ENCODE results near the gene GNRH2.
"Not testable (repeated sequence)": the region's sequence is repeated elsewhere in the genome, so short reads cannot be mapped to it uniquely, and the experiment has no call there.

The GNRH2 gene

DNA sequence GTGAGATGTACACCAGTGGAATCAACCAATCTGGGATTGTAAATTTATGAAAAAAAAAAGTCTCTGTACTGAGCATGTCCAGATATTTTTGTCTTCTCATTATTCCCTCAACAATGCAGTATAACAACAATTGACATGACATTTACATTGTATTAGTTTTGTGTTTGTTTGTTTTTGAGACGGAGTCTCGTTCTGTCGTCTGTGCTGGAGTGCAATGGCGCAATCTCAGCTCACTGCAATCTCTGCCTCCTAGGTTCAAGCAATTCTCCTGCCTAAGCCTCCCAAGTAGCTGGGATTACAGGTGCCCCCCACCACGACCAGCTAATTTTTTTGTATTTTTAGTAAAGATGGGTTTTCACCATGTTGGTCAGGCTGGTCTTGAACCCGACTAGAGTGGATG, 31.9 kb downstream of the GNRH2 start:
- DNase-seq, result not testable (repeated sequence)

DNA sequence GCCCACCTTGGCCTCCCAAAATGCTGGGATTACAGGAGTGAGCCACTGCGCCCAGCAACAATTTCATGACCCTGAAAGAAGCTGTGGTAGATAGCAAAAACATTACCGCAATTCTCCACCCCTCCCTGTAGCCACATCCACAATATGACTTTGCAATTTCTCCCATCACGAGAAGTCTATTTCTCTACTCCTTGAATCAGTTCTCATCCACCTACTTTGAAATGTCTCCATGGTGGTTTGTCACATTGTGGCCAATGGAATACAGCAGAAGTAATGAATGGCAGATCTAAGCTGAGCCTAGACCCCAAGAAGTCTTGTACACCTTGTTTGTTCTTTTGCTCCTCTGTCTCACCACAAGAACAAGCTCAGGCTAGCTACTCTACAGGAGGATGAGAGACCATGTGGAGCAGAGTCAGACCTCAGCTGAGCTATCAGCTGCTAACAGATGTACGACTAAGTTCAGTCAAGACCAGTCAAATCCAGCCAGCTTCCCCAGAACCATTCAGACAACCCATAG, 34.3 kb downstream of the GNRH2 start:
- no peak for DNase-seq

DNA sequence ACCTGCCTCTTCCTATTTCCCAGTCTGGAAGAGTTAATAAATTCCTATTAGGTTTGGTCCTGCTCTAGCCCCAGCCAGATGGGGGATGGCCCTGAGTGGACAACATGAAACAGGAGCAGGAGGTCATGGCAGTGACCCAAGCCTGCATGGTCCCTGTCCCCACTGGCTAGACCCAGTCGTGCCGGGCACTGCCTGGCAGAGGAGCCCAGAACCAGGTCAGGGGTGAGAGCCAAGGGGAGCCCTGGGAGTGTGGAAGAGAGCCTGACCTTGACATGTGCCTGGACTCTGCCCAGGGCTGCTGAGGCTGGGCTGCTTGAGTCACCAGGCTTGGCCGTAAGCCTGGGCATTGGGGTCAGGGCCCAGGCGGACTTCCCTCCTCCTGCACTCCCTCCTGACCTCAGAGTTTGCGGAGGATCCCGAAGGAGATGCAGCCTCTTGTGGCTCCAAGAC, 37.5 kb downstream of the GNRH2 start:
- no peak for DNase-seq

DNA sequence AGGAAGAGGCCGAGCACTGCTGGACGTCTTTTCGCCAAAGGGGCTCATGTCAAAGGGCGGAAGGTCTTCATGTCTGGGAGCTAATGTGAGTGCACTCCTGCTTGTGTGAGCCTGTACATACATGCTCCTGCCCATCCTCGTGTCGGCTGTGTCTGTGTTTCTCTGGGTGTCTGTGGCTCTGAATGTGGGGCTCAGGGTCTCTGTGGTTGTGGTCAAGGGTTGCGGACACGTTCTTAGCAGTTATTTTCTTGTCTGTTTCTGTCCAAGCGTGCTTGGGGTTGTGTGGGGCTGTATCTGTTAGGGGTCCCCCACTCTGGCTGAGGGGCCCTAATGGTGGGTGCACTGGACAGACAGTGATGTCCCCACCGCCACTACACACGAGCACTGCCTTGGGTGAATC, 38.2 kb downstream of the GNRH2 start:
- no peak for DNase-seq

DNA sequence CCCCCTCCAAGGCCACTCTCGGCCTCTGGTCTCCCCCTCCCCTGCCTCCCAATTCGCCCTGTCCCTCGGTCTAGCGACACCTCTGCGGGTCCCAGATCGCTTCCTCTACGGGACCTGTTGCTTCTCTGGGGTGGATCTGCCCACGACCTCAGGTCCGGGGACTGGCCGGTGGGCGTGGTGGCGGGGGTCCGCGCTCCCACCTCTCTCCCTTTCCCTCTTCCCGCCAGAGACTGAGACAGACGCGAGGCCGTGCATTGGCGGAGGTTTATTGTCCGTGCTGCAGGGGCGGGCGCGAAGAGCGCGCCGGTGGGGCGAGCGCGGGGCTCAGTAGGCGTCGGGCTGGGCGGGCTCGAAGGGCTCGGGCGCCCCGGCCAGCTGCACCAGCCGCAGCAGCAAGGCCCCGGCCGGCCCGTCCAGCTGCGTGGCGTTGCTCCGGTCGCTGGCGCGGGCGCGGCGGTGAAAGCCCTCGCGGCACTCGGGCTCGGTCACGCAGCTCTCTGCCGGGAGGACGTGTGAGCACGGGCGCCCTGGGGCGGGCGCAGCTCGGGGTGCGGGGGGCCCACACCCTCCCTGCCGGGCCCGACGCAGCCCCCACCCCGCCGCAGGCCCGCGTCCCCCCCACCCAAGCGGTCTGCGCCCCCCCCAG, 39.0 kb downstream of the GNRH2 start:
- no peak for DNase-seq

DNA sequence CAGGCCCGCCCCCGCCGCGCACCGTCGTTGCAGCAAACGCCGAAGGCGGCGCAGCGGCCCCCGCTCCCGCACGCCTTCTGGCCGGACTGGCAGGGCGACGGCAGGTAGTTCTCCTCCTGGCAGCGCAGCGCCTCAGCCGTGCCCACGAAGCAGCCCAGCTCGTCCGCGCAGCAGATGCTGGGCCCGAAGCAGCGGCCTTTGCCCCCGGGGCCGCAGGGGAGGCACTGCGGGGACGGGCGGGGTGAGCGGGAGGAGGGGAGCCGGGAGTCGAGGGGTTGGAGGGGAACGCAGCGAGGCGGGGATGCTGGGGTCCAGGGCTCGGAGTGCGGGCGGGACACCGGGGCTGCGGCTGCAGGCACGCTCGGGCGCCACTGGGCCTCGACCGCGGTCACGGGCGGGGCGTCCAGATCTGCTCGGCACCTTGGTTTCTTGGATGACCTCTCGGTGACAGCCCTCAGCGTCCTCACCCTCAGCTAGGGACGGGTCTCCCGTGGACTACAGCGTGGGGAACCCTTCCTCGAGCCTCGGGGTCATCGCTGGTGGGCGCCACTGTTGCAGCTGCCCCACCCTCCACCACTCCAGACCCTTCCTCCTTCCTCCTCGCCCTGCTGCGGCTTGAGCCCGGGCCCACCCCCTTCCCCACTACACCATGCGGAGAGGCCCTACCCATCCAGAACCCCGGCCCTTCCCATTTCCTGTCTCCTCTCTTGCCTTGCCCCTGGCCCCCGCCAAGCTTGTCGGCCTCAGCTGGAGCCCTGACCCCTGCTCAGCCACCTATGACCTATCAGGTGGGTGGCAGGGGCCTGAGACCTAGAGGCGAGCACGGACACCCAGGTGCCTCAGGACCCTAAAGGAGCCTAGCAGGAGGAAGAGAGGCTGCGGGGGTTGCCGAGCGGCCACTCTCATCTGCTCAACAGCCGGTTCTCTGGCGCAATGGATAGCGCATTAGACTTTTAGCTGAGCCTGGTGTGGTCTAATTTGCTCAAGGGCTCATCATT, 39.8 kb downstream of the GNRH2 start:
- DNase-seq, result no peak

DNA sequence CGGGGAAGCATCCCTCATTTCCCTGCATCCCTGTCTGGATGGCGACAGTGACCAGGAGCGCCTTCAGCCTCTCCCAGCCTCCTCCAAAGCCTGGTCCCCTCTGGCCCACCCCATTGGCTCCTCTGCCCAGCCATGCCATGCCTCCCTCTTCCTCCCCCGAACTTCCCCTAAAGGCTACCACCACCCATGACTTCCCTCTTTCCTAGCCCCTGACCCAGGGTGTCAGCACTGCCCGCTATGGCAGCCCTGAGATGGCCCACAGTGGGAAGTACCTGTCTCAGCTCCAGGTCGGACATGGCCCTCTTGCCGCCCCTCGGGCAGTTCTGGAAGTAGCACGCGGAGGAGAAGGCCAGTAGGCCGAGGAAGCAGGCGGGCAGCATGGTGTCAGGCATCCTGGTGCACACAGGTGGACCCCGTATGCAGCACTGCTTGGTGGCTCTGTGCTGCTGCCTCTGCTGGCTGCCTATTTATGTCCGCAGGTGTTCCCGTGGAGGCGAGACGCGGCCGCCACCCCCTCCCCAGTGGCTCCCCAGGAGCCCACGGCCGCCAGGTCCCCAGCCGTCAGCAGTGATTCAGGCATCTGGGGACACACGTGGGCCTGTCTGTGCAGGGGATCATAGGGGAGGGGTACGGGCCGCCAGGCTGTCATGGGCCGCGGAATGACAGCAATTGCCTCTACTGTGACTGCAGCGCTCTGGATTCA, 41.0 kb downstream of the GNRH2 start, which contains the start of gene AVP:
Gene AVP, minus strand, starts transcription at position 442 of the 703 bp plus-strand sequence. Its CDS starts 50 bp downstream, at position 392.
- DNase-seq, result no peak

DNA sequence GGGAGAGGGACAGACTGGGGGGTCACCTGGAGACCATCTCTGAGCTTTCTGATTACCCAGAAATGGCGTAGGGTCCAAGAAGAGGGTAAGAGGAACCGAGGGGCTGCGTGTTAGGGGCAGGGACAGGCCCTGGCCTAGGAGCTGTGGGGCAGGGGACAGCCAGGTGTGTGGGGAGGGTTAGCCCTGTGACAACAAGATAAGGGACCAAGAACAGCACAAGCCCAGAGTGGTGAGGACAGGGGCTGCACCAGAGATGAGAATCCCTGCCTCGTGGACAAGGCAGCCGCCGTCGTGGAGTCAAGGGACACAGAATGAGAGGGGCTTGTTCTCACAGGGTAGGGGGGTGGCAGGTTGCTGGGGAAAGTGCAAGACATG, 41.6 kb downstream of the GNRH2 start:
- no peak for DNase-seq

DNA sequence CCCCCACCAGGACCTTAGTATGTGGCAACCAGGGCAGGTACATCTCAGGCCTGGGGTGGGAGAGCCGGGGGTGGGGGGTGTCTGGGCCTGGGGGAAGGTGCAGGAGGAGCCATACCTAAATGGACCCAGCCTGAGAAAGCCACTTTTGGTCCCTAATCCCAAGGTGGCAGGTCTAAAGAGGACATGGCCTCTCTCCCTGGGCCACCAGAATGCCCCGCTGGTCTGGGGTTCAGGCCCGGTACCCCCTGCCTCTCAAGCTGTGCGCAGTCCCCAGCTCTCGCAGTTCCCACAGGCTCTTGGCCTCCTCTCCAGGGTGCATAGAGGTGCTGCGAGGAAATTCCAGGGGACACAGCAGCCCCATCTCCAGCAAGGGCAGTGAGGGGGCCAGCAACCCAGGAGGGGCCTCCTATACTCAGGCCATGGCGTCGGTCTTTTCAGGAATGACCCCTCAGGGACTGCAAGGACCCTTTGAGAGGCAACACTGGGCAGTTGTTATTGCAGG, 42.2 kb downstream of the GNRH2 start:
- DNase-seq, result no peak

DNA sequence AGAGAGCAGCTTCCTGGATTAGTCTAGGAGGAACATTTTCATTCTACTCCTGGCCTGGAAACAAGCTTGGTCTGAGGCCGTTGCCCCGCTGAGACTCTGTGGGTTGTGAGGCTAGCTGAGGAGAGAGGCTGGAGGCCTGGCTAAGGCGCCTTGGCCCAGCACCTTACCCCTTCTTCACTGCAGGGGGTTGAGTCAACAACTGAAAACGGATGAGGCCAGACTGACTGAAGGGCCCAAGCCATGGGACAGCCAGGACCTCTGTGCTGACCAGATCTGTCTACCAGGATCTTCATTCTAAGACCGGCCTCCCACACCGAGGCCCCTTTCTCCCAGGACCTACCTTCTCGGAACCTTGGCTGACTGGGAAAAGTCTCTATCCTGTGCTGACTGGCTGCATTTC, 44.6 kb downstream of the GNRH2 start:
- no peak for DNase-seq

DNA sequence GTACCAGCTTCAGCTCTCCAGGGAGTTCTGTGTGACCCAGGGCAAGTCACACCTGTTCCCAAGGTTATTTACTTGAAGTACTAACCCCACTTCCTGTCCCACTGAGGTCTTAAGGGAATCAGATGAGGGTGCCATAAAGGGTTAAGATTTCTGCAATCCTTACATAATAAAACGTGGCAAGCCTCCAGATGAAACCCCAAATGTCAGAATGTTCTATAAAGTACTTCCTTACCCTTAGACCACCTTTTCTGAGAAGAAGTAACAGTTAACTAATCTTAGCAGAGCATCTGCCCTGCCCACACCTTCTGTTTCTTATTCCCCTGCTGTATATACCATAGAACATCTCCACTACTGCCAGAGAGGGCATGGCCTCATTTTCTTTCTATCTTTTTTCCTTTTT, 47.1 kb downstream of the GNRH2 start:
- no peak for DNase-seq

DNA sequence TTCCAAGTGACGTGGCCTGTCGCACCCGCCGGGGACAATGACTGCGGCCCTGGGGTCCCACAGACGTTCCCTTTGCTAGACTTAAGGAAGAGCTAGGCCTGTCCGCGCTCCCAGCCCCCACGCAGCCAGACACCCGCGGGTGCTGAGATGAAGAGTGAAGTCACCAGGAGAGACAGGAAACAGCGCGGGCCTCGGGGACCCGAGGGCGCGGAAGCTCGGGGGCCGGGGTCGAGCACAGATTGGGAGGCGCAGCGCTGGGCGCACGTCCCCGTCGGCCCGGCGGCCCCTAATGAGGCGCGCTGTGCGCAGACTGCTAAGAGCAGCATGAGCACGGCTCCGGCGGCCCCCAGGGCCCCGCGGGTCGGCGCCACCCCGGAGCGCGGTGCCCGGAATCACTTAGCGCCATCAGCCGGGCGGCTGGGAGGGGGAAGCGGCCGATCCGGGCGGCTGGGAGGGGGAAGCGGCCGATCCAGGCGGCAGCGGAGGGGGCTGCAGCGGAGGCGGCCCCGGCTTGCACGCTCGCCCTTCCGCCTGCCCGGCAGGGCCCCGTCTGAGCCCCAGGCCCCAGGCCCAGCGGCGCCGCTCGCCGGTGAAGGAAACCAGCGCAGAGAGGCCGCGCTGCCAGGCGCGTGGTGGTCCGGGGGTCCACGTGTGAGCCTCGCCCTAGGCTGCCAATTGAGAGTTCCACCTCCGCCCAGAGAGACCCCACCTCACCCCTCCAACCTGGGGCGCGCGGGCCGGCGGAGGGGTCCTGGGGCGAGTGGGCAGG, 49.4 kb downstream of the GNRH2 start:
- no peak for DNase-seq

DNA sequence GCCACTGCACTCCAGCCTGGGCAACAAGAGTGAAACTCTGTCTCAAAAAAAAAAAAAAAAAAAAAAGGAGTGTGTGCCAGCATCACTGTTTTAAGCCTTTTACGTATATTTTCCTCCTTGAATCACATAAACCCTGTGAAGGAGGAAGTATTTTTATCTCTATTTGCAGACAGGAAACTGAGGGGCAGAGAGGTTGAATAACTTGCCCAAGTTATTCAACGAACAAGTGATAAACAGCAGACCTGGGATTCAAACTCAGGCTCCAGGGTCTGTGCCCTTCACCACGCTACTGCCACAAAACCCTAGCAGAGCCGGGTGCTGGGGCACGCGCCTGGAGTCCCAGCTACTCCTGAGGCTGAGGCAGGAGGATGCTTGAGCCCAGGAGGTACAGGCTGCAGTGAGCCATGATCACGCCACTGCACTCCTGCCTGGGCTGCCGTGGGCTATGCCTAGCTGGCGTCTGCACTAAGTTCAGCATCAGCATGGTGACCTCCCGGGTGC, 50.5 kb downstream of the GNRH2 start:
- DNase-seq, result no peak

DNA sequence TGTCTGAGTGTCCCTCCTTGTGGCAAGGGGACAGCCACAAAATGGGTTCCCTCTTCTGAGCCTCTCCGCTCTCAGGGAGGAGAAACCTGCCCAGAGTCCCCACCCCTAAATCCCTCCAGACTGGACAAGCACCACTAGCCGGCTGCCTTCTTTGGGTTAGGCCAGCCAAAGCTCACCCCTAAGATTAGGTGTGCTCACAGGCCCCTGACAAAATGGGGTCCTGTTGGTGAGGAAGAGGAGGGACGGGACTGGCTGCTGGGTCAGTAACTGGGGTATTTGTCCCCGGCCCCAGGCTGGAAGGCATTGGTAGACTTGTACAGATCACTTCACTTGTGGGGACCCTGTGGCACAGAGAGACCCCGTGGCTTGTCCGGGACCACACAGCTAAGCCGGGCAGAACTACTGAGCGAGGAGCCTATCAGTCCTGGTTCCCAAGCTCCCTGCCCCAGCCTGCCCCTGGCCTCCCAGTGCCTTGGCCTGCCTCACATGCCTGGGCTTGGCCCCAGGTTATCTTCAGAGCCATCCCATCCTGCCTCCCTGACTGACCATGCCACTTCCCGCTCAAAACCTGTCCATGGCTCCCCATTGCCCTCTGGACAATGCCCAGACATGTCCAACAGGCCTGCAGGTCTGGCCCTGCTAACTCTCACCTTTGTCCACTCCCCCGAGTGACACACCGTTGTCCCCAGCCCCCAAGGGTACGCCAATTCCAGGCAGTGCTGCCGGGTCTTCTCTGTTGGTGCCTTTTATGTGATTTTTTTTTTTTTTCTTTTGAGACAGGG, 51.6 kb downstream of the GNRH2 start:
- no peak for DNase-seq

Measured in activated CD4-positive, CD25-positive, alpha-beta regulatory T cell treated with anti-CD3 and anti-CD28 coated beads, Interleukin-2, amount 50 U/mL, for 72 hours (primary cell).